ENCODE measurements around the gene LMTK3. TPM values are rescaled to one million over a fixed set of nuclear protein-coding genes. Genes with fewer than 3 reads are reported as not detected.

LMTK3 gene
- total RNA-seq, 1 donor: 0.43 TPM

DNA sequence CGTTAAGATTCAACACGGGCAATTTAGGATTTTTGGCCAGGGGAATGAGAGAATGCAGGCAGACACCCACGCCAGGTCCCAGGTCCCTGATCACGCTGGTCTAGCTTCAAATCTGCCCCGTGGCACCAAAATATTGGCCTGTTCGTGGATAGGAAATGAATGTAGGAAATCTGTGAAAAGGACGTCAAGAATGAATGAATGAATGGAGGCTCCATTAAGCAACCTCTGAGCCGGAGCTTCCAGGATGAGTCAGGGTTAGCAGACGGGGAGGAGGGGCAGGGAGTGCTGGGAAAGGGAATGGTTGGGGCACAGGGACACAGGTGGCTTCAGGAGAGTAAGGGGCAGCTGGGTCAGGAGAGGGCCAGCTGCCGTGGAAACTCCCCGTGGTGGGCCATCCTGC is 44.5 kb upstream of the LMTK3 start:
- DNase-seq (ENCODE audit: low read depth): peak; percentile 75
- TF ChIP-seq, protein P1, sequence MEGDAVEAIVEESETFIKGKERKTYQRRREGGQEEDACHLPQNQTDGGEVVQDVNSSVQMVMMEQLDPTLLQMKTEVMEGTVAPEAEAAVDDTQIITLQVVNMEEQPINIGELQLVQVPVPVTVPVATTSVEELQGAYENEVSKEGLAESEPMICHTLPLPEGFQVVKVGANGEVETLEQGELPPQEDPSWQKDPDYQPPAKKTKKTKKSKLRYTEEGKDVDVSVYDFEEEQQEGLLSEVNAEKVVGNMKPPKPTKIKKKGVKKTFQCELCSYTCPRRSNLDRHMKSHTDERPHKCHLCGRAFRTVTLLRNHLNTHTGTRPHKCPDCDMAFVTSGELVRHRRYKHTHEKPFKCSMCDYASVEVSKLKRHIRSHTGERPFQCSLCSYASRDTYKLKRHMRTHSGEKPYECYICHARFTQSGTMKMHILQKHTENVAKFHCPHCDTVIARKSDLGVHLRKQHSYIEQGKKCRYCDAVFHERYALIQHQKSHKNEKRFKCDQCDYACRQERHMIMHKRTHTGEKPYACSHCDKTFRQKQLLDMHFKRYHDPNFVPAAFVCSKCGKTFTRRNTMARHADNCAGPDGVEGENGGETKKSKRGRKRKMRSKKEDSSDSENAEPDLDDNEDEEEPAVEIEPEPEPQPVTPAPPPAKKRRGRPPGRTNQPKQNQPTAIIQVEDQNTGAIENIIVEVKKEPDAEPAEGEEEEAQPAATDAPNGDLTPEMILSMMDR (IDR thresholded peaks at IDR 0.05; ENCODE audit: insufficient read depth, low read depth, low read length): no peak
- H3K4me3 ChIP-seq (ENCODE audit: low read depth, low read length): no peak overlapping the region

DNA sequence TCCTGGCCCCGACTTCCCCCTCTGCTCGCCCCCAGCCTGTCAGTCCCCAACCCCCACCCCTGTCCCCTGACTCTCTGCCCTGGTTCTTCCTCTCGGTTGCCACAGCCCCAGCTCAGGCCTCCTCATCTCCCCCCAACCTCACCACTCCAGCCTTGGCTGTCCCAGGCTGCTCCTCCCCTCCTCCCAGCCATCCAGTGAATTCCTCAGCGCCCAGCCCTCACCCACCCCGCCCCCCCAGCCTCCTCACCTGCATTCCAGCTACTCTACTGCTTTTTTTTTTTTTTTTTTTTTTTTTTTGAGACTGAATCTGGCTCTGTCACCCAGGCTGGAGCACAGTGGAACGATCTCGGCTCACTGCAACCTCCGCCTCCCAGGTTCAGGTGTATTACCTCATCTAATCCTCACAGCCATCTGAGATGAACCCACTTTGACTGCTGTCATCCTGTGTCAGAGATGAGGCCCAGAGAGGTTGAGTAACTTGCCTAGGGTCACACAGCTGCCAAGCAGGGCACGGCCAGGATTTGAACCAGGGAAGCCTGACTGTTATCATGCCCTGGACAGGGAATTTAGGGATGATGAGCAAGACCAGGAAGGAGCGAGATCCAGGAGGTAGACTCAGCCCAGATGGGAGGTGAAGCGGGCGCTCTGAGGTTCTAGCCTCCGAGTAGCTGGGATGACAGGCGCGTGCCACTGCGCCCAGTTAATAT is 42.9 kb upstream of the LMTK3 start:
- DNase-seq (ENCODE audit: low read depth): peak; percentile 56

GRCh38 chr19:48553676-48554384 is 42.2 kb upstream of the LMTK3 start:
- H3K4me3 ChIP-seq (ENCODE audit: low read depth, low read length): no peak overlapping the region
- peak; percentile 97 for DNase-seq (ENCODE audit: low read depth)
- TF ChIP-seq, protein P1 (IDR thresholded peaks at IDR 0.05; ENCODE audit: insufficient read depth, low read depth, low read length): no peak

More for the DNA sequence above, 42.9 kb upstream of the LMTK3 start:
- H3K4me3 ChIP-seq (ENCODE audit: low read depth, low read length): no peak overlapping the region
- TF ChIP-seq, protein P1 (IDR thresholded peaks at IDR 0.05; ENCODE audit: insufficient read depth, low read depth, low read length): no peak

GRCh38 chr19:48552406-48553322 is 41.0 kb upstream of the LMTK3 start:
- TF ChIP-seq, protein P1 (IDR thresholded peaks at IDR 0.05; ENCODE audit: insufficient read depth, low read depth, low read length): no peak
- H3K4me3 ChIP-seq (ENCODE audit: low read depth, low read length): no peak overlapping the region
- no peak for DNase-seq (ENCODE audit: low read depth)

GRCh38 chr19:48551437-48552302 is 40.0 kb upstream of the LMTK3 start, which contains the start of gene SULT2B1:
Gene SULT2B1, plus strand, starts transcription at chr19:48552172. Its CDS starts 81 bp downstream, at chr19:48552253.
- no peak for DNase-seq (ENCODE audit: low read depth)
- TF ChIP-seq, protein P1 (IDR thresholded peaks at IDR 0.05; ENCODE audit: insufficient read depth, low read depth, low read length): no peak
- H3K4me3 ChIP-seq (ENCODE audit: low read depth, low read length): no peak within 1 kb of the TSS

DNA sequence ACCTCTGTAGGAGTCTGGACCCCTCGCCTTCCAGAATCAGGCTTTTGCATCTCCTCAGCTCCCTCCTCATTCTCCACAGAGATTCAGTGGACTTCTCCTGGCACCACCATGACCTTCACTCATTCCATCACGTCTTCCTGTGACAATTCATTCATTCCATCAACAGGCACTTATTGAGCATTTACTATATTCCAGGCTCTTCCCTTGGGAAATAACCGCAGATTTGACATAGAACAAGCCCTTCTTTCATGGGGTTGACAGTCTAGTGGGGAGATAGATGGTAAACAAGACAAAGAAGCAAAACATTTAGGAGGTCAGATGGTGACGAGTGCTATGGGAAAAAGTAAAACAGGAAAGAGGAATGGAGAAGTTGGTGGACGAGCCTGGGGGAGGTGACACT is 37.7 kb upstream of the LMTK3 start:
- H3K4me3 ChIP-seq (ENCODE audit: low read depth, low read length): no peak overlapping the region
- no peak for DNase-seq (ENCODE audit: low read depth)
- TF ChIP-seq, protein P1 (IDR thresholded peaks at IDR 0.05; ENCODE audit: insufficient read depth, low read depth, low read length): no peak
